Measurements from ENCODE around the gene FBXO31.
A peak's percentile ranks its signal among the peaks of the same experiment; 100 is the strongest.

The FBXO31 gene

GRCh38 chr16:87323727-87324410 is 59.7 kb downstream of the FBXO31 start:
- DNase-seq = no peak

- no peak for DNase-seq
Observed at GRCh38 chr16:87322833-87323726, 60.5 kb downstream of the FBXO31 start.

GRCh38 chr16:87322360-87322759 is 61.2 kb downstream of the FBXO31 start:
- no peak for DNase-seq

- no peak for DNase-seq
Observed at GRCh38 chr16:87321336-87322107, 62.1 kb downstream of the FBXO31 start.

- no peak for DNase-seq
Observed at GRCh38 chr16:87320510-87321227, 62.9 kb downstream of the FBXO31 start.

GRCh38 chr16:87319997-87320491 is 63.5 kb downstream of the FBXO31 start:
- no peak for DNase-seq

GRCh38 chr16:87319011-87319410 is 64.6 kb downstream of the FBXO31 start:
- no peak for DNase-seq

GRCh38 chr16:87317750-87318644 is 65.6 kb downstream of the FBXO31 start:
- DNase-seq = peak; percentile 47 to 55

- DNase-seq = peak; percentile 97 to 98
Observed at GRCh38 chr16:87316923-87317749, 66.4 kb downstream of the FBXO31 start, which contains the start of gene C16orf95. TSS of gene C16orf95 (minus strand) at chr16:87317392. CDS start at chr16:87317242, 150 bp downstream.

GRCh38 chr16:87316450-87316922 is 67.1 kb downstream of the FBXO31 start:
- DNase-seq = no peak

GRCh38 chr16:87314990-87315420 is 68.6 kb downstream of the FBXO31 start:
- no peak for DNase-seq

- DNase-seq = no peak
Observed at GRCh38 chr16:87312008-87312407, 71.6 kb downstream of the FBXO31 start.

- DNase-seq = no peak
Observed at GRCh38 chr16:87311387-87311786, 72.2 kb downstream of the FBXO31 start.

GRCh38 chr16:87310610-87311009 is 73.0 kb downstream of the FBXO31 start:
- no peak for DNase-seq

- DNase-seq = no peak
Observed at GRCh38 chr16:87309620-87310525, 73.7 kb downstream of the FBXO31 start.

GRCh38 chr16:87308826-87309225 is 74.8 kb downstream of the FBXO31 start:
- DNase-seq = no peak

- DNase-seq = no peak
Observed at GRCh38 chr16:87306516-87306915, 77.1 kb downstream of the FBXO31 start.

- DNase-seq = no peak
Observed at GRCh38 chr16:87305505-87306391, 77.8 kb downstream of the FBXO31 start.
